ENCODE data around the gene DLG2.

GRCh38 chr11:84884836-84885235, 742.3 kb downstream of the DLG2 start:
- TF ChIP-seq CTCF (conservative IDR thresholded peaks at IDR 0.05 in 1 of 2, IDR thresholded peaks at IDR 0.05 in 1 of 2; ENCODE audit: extremely low read depth in 1 of 2, insufficient read depth in 1 of 2, low read depth in 1 of 2, low read length in 2 of 2) (no peak), EZH2 (IDR thresholded peaks at IDR 0.05; ENCODE audit: borderline replicate concordance, low read length) (no peak)
